Thymus (tissue), 11 donors: ENCODE data around the gene MCC. TPM values are rescaled to one million over a fixed set of nuclear protein-coding genes. Genes with fewer than 3 reads are reported as not detected.

Experiments used
- DNase-seq, 9 donors: peaks; one replicate each; pipeline ENCODE4 v3.0.0-alpha.2; 2013; ENCODE audit warnings: low spot score in 9 of 9, low read depth in 6 of 9, missing footprints in 1 of 9
- H3K27ac ChIP-seq, 2 donors: one replicate each; pipeline ENCODE4 v1.5.1; 2013; ENCODE audit warnings: control low read depth in 1 of 2, low read depth in 1 of 2, low read length in 1 of 2, mild to moderate bottlenecking in 1 of 2, moderate library complexity in 1 of 2
- H3K27me3 ChIP-seq, 2 donors: one replicate each; pipeline ENCODE4 v1.5.1; 2013; ENCODE audit warnings: low read length in 1 of 2; ENCODE audit not compliant: control insufficient read depth in 2 of 2, insufficient read depth in 1 of 2
- H3K36me3 ChIP-seq, 2 donors: one replicate each; pipeline ENCODE4 v1.5.1; 2013; ENCODE audit warnings: low read length in 1 of 2, mild to moderate bottlenecking in 1 of 2, moderate library complexity in 1 of 2; ENCODE audit not compliant: control insufficient read depth in 2 of 2, insufficient read depth in 2 of 2
- H3K4me1 ChIP-seq, 2 donors: one replicate each; pipeline ENCODE4 v1.5.1; 2013; ENCODE audit warnings: low read length in 2 of 2; ENCODE audit not compliant: control insufficient read depth in 2 of 2, insufficient read depth in 2 of 2
- H3K4me3 ChIP-seq, 2 donors: one replicate each; pipeline ENCODE4 v1.5.1; 2013; ENCODE audit warnings: low read length in 2 of 2, control low read depth in 1 of 2, mild to moderate bottlenecking in 1 of 2
- H3K9me3 ChIP-seq, 2 donors: one replicate each; pipeline ENCODE4 v1.5.1; 2013; ENCODE audit warnings: low read length in 1 of 2, mild to moderate bottlenecking in 1 of 2; ENCODE audit not compliant: control insufficient read depth in 2 of 2, insufficient read depth in 1 of 2
- WGBS: extraction: QIAGEN DNeasy Blood & Tissue Kit; methylation state at CpG from one replicate; pipeline ENCODE4 v1.1.7; 2013; 5-methylcytosine and 5-hydroxymethylcytosine counted together
- polyA plus RNA-seq: library from polyadenylated mRNA; stranded (reverse); fragments of 200-250 nt; gene quantifications from one replicate; pipeline ENCODE4 v1.2.3, GENCODE V29; 2013
- total RNA-seq: library from RNA; stranded (reverse); fragments of 120-200 nt; gene quantifications from one replicate; pipeline ENCODE4 v1.2.4, GENCODE V29; 2013
- donor health status: healthy.

The MCC gene
- total and polyA plus RNA-seq, 2 donors = 5.1 to 7.0 TPM

GRCh38 chr5:113447498-113448050, 40.7 kb downstream of the MCC start:
- Histone ChIP-seq H3K36me3 (no peaks in the 10 kb centered on the region), H3K4me3 (no peak overlapping the region), H3K4me1 (no peaks in the 10 kb centered on the region), H3K27me3 (no peaks in the 10 kb centered on the region), H3K9me3 (no peaks in the 10 kb centered on the region), H3K27ac (no peak overlapping the region)
- no peak for DNase-seq
- WGBS = 74% methylated on average over 4 of the region's 4 CpGs

GRCh38 chr5:113446358-113446927, 41.8 kb downstream of the MCC start:
- no peaks in the 10 kb centered on the region for H3K9me3 ChIP-seq
- no peaks in the 10 kb centered on the region for H3K4me1 ChIP-seq
- 62% methylated on average over 2 of the region's 2 CpGs for WGBS
- H3K27ac ChIP-seq = no peak overlapping the region
- DNase-seq = no peak
- no peaks in the 10 kb centered on the region for H3K27me3 ChIP-seq
- no peak overlapping the region for H3K4me3 ChIP-seq
- H3K36me3 ChIP-seq = no peaks in the 10 kb centered on the region

DNA sequence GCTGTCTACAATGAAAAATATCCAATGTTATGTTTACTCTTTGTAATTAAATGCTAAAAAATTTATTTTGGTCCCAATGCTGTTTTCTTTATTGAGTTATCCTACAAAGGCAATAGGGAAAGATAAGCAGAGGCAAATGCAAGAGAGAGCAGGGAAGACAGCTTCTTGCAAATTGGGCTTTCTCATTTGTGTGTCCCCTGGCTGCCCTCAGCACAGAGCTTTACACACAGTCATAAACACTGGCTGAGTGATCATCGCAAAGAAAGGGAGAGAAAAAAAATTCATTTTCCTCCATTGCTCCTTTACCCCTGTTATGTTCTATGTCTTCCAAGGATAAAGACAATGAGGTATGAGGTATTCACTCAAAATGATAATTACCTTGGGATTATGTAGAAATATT, 51.1 kb downstream of the MCC start:
- Histone ChIP-seq H3K4me3 (no peak overlapping the region), H3K4me1 (no peaks in the 10 kb centered on the region), H3K9me3 (no peaks in the 10 kb centered on the region), H3K27me3 (no peaks in the 10 kb centered on the region), H3K27ac (no peak overlapping the region), H3K36me3 (no peaks in the 10 kb centered on the region)
- DNase-seq = no peak
- 97% methylated on average over 1 of the region's 1 CpG for WGBS

DNA sequence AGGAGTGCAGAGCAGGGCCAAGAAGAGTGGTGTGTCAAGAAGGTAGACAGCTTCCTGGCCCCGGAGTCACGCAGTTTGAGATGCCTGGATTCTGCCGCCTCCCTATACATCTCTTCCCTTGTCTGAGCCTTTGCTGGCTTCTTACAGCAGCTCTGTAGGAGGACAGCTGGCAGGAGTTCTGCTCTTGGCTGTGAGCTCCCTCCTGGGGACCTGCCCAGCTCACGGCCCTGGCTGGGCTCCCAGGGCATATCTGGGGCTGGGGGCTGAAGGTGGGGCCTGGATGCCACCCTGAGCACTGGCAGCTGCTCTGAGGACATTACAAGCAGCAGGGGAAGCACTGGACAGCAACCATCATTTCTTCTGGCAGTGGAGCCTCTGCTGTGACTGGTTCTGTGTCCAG, 52.7 kb downstream of the MCC start:
- WGBS = 93% methylated on average over 4 of the region's 4 CpGs
- Histone ChIP-seq H3K36me3 (no peaks in the 10 kb centered on the region), H3K9me3 (no peaks in the 10 kb centered on the region), H3K4me3 (no peak overlapping the region), H3K27ac (no peak overlapping the region), H3K27me3 (no peaks in the 10 kb centered on the region), H3K4me1 (no peaks in the 10 kb centered on the region)
- no peak for DNase-seq

- Histone ChIP-seq H3K9me3 (no peaks in the 10 kb centered on the region), H3K4me3 (no peak within 1 kb of the TSS), H3K27ac (no peak within 1 kb of the TSS), H3K4me1 (no peaks in the 10 kb centered on the region), H3K36me3 (no peaks in the 10 kb centered on the region), H3K27me3 (no peaks in the 10 kb centered on the region)
- no peak for DNase-seq
- 93% methylated on average over 3 of the region's 3 CpGs for WGBS
Observed at GRCh38 chr5:113434889-113435288, 53.4 kb downstream of the MCC start, which contains the start of gene TSSK1B. TSS of gene TSSK1B (minus strand) at chr5:113434989. CDS start at chr5:113434839, 150 bp downstream.

DNA sequence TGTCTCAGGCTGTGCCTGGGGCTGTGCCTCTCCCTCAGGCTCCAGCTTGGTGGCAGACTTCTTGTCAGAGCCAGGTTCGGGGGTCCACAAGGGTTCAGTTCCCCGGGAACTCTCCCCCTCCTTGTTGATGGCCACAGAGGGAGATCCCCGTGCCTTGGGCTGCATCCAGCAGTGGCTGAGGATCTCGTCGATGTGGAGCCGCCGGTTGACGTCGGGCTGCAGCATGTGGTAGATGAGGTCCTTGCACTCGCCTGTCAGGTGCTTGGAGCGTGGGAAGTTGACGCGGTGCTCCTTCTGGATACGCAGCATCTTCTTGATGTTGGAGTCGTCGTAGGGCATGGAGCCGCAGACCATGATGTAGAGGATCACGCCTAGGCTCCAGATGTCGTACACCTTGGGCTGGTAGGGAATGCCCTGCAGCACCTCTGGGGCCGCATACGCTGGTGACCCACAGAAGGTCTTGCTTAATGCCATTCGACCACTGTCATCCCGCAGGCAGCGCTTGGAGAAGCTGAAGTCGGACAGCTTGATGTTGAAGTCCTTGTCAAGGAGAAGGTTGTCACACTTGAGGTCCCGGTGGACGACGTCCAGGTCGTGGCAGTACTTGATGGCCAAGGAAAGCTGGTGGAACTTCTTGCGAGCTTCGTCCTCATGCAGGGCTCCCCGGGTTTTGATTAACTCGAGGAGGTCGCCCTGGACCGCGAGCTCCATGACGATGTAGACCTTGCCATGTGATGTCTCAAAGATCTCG, 54.2 kb downstream of the MCC start:
- Histone ChIP-seq H3K4me3 (no peak overlapping the region), H3K36me3 (no peaks in the 10 kb centered on the region), H3K9me3 (no peaks in the 10 kb centered on the region), H3K27me3 (no peaks in the 10 kb centered on the region), H3K4me1 (no peaks in the 10 kb centered on the region), H3K27ac (no peak overlapping the region)
- no peak for DNase-seq
- 98% methylated on average over 38 of the region's 38 CpGs for whole genome bisulfite sequencing

GRCh38 chr5:113433071-113433470, 55.2 kb downstream of the MCC start:
- no peak for DNase-seq
- no peak overlapping the region for H3K27ac ChIP-seq
- H3K27me3 ChIP-seq = no peaks in the 10 kb centered on the region
- no peaks in the 10 kb centered on the region for H3K4me1 ChIP-seq
- WGBS = 96% methylated on average over 21 of the region's 21 CpGs
- no peak overlapping the region for H3K4me3 ChIP-seq
- H3K36me3 ChIP-seq = no peaks in the 10 kb centered on the region
- no peaks in the 10 kb centered on the region for H3K9me3 ChIP-seq

GRCh38 chr5:113427871-113428574, 60.2 kb downstream of the MCC start:
- no peaks in the 10 kb centered on the region for H3K27me3 ChIP-seq
- H3K4me3 ChIP-seq = no peak overlapping the region
- H3K9me3 ChIP-seq = no peaks in the 10 kb centered on the region
- no peaks in the 10 kb centered on the region for H3K36me3 ChIP-seq
- 85% methylated on average over 3 of the region's 3 CpGs for WGBS
- DNase-seq = no peak
- H3K27ac ChIP-seq = peak overlapping the region in 1 of 2 donors; percentile 46
- no peaks in the 10 kb centered on the region for H3K4me1 ChIP-seq

DNA sequence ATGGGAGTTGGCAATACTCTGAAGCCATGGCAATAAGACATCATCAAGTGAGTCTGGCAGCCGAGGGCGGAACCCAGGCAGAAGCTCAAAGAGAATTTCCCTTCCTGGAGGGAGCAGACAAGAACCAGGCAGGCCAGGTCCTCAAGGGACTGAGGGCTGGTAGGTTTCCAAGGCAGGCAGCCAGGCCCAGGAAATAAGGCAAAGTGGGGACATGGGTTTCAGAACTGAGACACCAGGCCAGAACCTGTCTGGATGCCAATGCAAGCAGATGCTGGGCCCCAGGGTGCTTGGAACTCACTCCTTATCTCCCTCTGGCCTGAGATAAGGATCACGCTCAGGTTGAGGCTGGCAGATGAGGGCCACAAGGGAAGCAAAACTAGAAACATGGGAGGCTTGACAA, 62.3 kb downstream of the MCC start:
- no peak overlapping the region for H3K27ac ChIP-seq
- no peak for DNase-seq
- H3K36me3 ChIP-seq = no peaks in the 10 kb centered on the region
- H3K4me3 ChIP-seq = no peak overlapping the region
- H3K27me3 ChIP-seq = no peaks in the 10 kb centered on the region
- H3K4me1 ChIP-seq = no peaks in the 10 kb centered on the region
- no peaks in the 10 kb centered on the region for H3K9me3 ChIP-seq
- WGBS = 97% methylated on average over 3 of the region's 3 CpGs
